Loucy (cell line): ENCODE measurements around the gene DOCK3.

ENCODE experiments used
- CTCF ChIP-seq: fragments of 200-600 bp; sonication (generic); conservative IDR thresholded peaks from 2 replicates; pipeline ENCODE4 v1.5.1; 2014; ENCODE audit warnings: mild to moderate bottlenecking, antibody characterized with exemption, low read length
- EZH2phosphoT487 ChIP-seq: fragments of 200-600 bp; IDR thresholded peaks from 2 replicates; pipeline ENCODE4 v1.6.1; 2018; ENCODE audit warnings: antibody characterized with exemption, mild to moderate bottlenecking, moderate library complexity, borderline replicate concordance

- no peak for TF ChIP-seq CTCF
- TF ChIP-seq EZH2phosphoT487, result no peak
These were observed 12.5 kb downstream of the DOCK3 start for GRCh38 chr3:50687127-50687751.
